ENCODE results near the gene PDZD2.

GRCh38 chr5:32027093-32027716 is 388.3 kb downstream of the PDZD2 start:
- TF ChIP-seq CTCF (conservative IDR thresholded peaks at IDR 0.05) (no peak), EZH2 (IDR thresholded peaks at IDR 0.05; ENCODE audit: low read depth) (no peak)

Data from PC-9 (cell line).